Right lobe of liver (tissue), 4 donors: ENCODE data around the gene ATP12A.

Source experiments
- POLR2A ChIP-seq: fragments of 450-650 bp; IDR thresholded peaks from one replicate; pipeline ENCODE4 v1.6.1; 2017; ENCODE audit warnings: antibody characterized with exemption, mild to moderate bottlenecking
- TF ChIP-seq, protein P1 (sequence below), 4 donors: fragments of 200-600 bp in 3 of 4; fragments of 450-650 bp in 1 of 4; IDR thresholded peaks; one replicate each; pipeline versions ENCODE4 v1.5.1 to v1.8.0; 2016 to 2022; ENCODE audit warnings: antibody characterized with exemption in 4 of 4, mild to moderate bottlenecking in 2 of 4
- donor health status: DM: no; HTN: no; CAD: no.
- donor health status: DM: no; HTN: no; CAD: no.
- donor health status: DM: no; HTN: yes; CAD: no.

DNA sequence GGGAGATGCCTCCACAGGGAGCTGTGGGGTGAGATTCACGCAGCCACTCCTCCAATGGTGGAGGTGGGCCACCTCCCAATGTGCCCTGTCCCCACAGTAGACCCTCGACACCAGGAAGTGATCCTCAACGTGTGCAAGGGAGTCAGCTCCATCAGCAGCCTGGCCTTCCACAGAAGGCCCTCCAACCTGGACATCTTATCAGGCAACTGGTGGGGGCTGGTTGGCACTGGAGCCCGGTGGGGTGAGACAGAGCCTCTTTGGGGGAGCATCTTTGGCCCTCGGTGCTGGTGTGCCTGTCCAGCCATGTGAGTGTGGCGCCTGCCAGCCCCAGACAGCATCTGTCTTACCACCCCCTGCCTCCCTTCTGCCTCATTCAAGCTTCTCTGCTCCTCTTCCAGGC is 64.0 kb downstream of the ATP12A start:
- TF ChIP-seq, protein P1, sequence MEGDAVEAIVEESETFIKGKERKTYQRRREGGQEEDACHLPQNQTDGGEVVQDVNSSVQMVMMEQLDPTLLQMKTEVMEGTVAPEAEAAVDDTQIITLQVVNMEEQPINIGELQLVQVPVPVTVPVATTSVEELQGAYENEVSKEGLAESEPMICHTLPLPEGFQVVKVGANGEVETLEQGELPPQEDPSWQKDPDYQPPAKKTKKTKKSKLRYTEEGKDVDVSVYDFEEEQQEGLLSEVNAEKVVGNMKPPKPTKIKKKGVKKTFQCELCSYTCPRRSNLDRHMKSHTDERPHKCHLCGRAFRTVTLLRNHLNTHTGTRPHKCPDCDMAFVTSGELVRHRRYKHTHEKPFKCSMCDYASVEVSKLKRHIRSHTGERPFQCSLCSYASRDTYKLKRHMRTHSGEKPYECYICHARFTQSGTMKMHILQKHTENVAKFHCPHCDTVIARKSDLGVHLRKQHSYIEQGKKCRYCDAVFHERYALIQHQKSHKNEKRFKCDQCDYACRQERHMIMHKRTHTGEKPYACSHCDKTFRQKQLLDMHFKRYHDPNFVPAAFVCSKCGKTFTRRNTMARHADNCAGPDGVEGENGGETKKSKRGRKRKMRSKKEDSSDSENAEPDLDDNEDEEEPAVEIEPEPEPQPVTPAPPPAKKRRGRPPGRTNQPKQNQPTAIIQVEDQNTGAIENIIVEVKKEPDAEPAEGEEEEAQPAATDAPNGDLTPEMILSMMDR (IDR thresholded peaks at IDR 0.05): no peak
- TF ChIP-seq POLR2A: no peak
